ENCODE measurements around the gene DNAH1.

GRCh38 chr3:52446042-52446441 lies 129.9 kb downstream of the DNAH1 start:
- TF ChIP-seq CTCF (IDR thresholded peaks at IDR 0.05 in 2 of 3, conservative IDR thresholded peaks at IDR 0.05 in 1 of 3; ENCODE audit: borderline replicate concordance in 1 of 3, insufficient read depth in 1 of 3, low read depth in 2 of 3, low read length in 2 of 3) (no peak), RAD21 (IDR thresholded peaks at IDR 0.05; ENCODE audit: low read depth) (no peak), CEBPB (IDR thresholded peaks at IDR 0.05; ENCODE audit: low read depth) (no peak), POLR2A (IDR thresholded peaks at IDR 0.05; ENCODE audit: borderline replicate concordance, extremely low read depth, insufficient read depth, insufficient read length) (no peak)
